Breast epithelium (tissue), 4 donors: ENCODE results near the gene DHRS4. TPM values are rescaled to one million over a fixed set of nuclear protein-coding genes. Genes with fewer than 3 reads are reported as not detected.
"Not testable (repeated sequence)": the region's sequence is repeated elsewhere in the genome, so short reads cannot be mapped to it uniquely, and the experiment has no call there.

Experiments
- DNase-seq, 2 donors: peaks; one replicate each; pipeline ENCODE4 v3.0.0-alpha.2; 2019; ENCODE audit warnings: low spot score in 2 of 2
- H3K27ac ChIP-seq, 2 donors: fragments of 200-600 bp; sonication (generic) in 1 of 2; one replicate each; pipeline ENCODE4 v1.5.1; 2016 to 2019; ENCODE audit warnings: mild to moderate bottlenecking in 1 of 2
- H3K27me3 ChIP-seq, 2 donors: fragments of 200-600 bp; sonication (generic) in 1 of 2; one replicate each; pipeline versions ENCODE4 v1.5.1 to v1.6.0; 2017 to 2019; ENCODE audit warnings: control low read depth in 1 of 2, mild to moderate bottlenecking in 1 of 2
- H3K36me3 ChIP-seq: fragments of 200-600 bp; one replicate; pipeline ENCODE4 v1.5.1; 2019
- H3K4me1 ChIP-seq, 2 donors: fragments of 200-600 bp; sonication (generic); one replicate each; pipeline ENCODE4 v1.5.1; 2016 to 2019; ENCODE audit warnings: control low read depth in 1 of 2
- H3K4me3 ChIP-seq, 3 donors: fragments of 200-600 bp; sonication (generic); 1 replicate in 2 of 3; 2 replicates in 1 of 3; pipeline ENCODE4 v1.5.1; 2016 to 2019; ENCODE audit warnings: mild to moderate bottlenecking in 3 of 3, moderate library complexity in 2 of 3
- H3K9me3 ChIP-seq, 2 donors: fragments of 200-600 bp; sonication (generic) in 1 of 2; one replicate each; pipeline ENCODE4 v1.5.1; 2016 to 2019; ENCODE audit warnings: control low read depth in 1 of 2
- CTCF ChIP-seq, 3 donors: fragments of 450-650 bp; IDR thresholded peaks; one replicate each; pipeline ENCODE4 v1.5.1; 2016 to 2017; ENCODE audit warnings: antibody characterized with exemption in 3 of 3, mild to moderate bottlenecking in 3 of 3, moderate library complexity in 3 of 3
- POLR2A ChIP-seq: fragments of 450-650 bp; IDR thresholded peaks from one replicate; pipeline ENCODE4 v1.6.1; 2016; ENCODE audit warnings: antibody characterized with exemption, mild to moderate bottlenecking, moderate library complexity
- POLR2AphosphoS5 ChIP-seq, 3 donors: sonication (generic); formaldehyde crosslinking; IDR thresholded peaks; one replicate each; pipeline ENCODE4 v1.6.1; 2017; ENCODE audit warnings: antibody characterized with exemption in 3 of 3
- intact Hi-C: fragments of 100-400 bp; cut with DNase I; formaldehyde crosslinking; loops from one replicate; pipeline ENCODE4 v1.15.1; 2023; ENCODE audit warnings: low total_unique reads
- total RNA-seq, 3 donors: library from RNA; depleted of rRNA; stranded (reverse); fragments of >200 nt; gene quantifications; one replicate each; pipeline ENCODE4 v1.1.0, GENCODE V29; 2016

Gene DHRS4
- total RNA-seq, 3 donors from 2014 or later: 38.4 to 48.8 (median 40.0) TPM

- H3K27me3 ChIP-seq, H3K27ac ChIP-seq, DNase-seq, H3K4me3 ChIP-seq, H3K36me3 ChIP-seq, intact Hi-C loops, H3K9me3 ChIP-seq, H3K4me1 ChIP-seq: not testable (repeated sequence)
Observed at GRCh38 chr14:23996825-23997224, 43.3 kb downstream of the DHRS4 start.

- H3K9me3 ChIP-seq, H3K4me3 ChIP-seq, DNase-seq, intact Hi-C loops, H3K4me1 ChIP-seq, H3K27ac ChIP-seq, H3K36me3 ChIP-seq, H3K27me3 ChIP-seq: not testable (repeated sequence)
Observed at GRCh38 chr14:23999640-24000039, 46.1 kb downstream of the DHRS4 start.

GRCh38 chr14:24001078-24001477 lies 47.5 kb downstream of the DHRS4 start:
- H3K27ac ChIP-seq, H3K4me1 ChIP-seq, intact Hi-C loops, H3K36me3 ChIP-seq, H3K27me3 ChIP-seq, DNase-seq, H3K9me3 ChIP-seq, H3K4me3 ChIP-seq: not testable (repeated sequence)

GRCh38 chr14:24001679-24002078 lies 48.1 kb downstream of the DHRS4 start:
- H3K4me3 ChIP-seq, H3K27ac ChIP-seq, DNase-seq, H3K9me3 ChIP-seq, H3K36me3 ChIP-seq, H3K27me3 ChIP-seq, H3K4me1 ChIP-seq, intact Hi-C loops: not testable (repeated sequence)

GRCh38 chr14:24006471-24006816 lies 52.9 kb downstream of the DHRS4 start:
- intact Hi-C loops, H3K36me3 ChIP-seq, H3K9me3 ChIP-seq, H3K27me3 ChIP-seq, DNase-seq, H3K4me1 ChIP-seq: not testable (repeated sequence)
- Histone ChIP-seq H3K4me3 (peak overlapping the region; percentile 22 to 61 (median 50)), H3K27ac (peak overlapping the region in 1 of 2 donors; percentile 58)

- H3K4me1 ChIP-seq, intact Hi-C loops, H3K9me3 ChIP-seq, H3K27me3 ChIP-seq, H3K36me3 ChIP-seq: not testable (repeated sequence)
- DNase-seq: peak in 1 of 2 donors; percentile 64
- peak overlapping the region in 1 of 2 donors; percentile 58 for H3K27ac ChIP-seq
- peak overlapping the region; percentile 22 to 61 (median 50) for H3K4me3 ChIP-seq
Observed at GRCh38 chr14:24006817-24007652, 53.5 kb downstream of the DHRS4 start.

GRCh38 chr14:24011051-24011450 lies 57.5 kb downstream of the DHRS4 start:
- no peak overlapping the region for H3K27ac ChIP-seq
- intact Hi-C loops: no loop called here

GRCh38 chr14:24012726-24013273 lies 59.2 kb downstream of the DHRS4 start:
- H3K9me3 ChIP-seq, H3K36me3 ChIP-seq, H3K4me1 ChIP-seq, intact Hi-C loops, H3K4me3 ChIP-seq, H3K27me3 ChIP-seq, DNase-seq: not testable (repeated sequence)
- peak overlapping the region in 1 of 2 donors; percentile 10 for H3K27ac ChIP-seq

More at GRCh38 chr14:24011051-24011450, 57.5 kb downstream of the DHRS4 start:
- TF ChIP-seq POLR2A: no peak
- TF ChIP-seq POLR2AphosphoS5 (IDR thresholded peaks at IDR 0.05): no peak
- TF ChIP-seq CTCF (IDR thresholded peaks at IDR 0.05): no peak
- Histone ChIP-seq H3K4me3 (no peak overlapping the region), H3K4me1 (no peaks in the 10 kb centered on the region), H3K9me3 (no peaks in the 10 kb centered on the region), H3K27me3 (no peaks in the 10 kb centered on the region), H3K36me3 (no peaks in the 10 kb centered on the region)
- no peak for DNase-seq
